Measurements from ENCODE around the gene MRPS15. TPM values are rescaled to one million over a fixed set of nuclear protein-coding genes. Genes with fewer than 3 reads are reported as not detected.

Gene MRPS15
- total RNA-seq, 4 donors from 2014 or later, result 106 to 215 (median 160) TPM

DNA sequence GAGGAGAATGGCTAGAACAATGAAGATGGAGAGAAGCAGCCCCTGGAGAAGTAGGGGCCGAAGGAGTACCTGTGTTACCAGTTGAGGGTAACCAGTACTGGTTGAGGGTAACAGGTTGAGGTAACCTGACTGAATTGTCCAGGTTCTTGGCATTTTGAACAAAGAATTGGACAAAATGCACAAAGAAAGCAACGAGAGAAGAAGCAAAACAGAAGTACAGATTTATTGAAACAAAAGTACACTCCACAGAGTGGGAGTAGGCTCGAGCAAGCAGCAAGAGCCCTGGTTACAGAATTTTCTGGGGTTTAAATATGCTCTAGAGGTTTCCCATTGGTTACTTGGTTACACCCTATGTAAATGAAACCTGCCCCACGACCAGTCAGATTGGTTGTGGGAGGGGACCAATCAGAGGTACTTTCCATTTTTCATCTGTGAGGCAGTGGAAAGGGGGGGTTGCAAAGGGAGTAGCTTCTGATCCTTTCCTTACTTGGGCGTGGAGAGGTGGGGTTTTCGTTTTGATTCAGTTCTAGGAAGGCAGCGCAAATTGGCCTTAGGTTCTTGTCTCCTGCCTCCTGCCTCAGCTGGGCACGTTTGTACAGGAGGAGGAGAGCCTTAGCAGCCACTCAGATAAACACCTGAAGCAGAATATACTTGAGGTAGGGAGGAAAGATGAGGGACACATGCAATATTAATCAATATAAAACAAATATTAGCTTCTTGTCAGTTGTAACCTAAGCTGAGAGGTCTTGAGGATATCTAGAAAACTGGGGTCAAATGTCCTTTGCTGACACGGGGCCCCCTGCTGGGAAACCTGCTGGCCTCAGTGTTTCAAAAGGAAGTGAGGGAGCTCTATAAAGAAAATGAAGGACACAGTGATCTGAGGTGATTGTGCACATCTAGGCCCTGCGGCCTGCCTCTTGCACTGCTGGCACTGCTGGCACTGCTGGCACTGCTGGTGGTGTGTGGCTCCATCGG lies 52.2 kb downstream of the MRPS15 start:
- Histone ChIP-seq H3K4me1 (no peaks in the 10 kb centered on the region), H3K9me3 (no peaks in the 10 kb centered on the region), H3K4me3 (no peak overlapping the region), H3K27ac (no peak overlapping the region), H3K36me3 (no peaks in the 10 kb centered on the region), H3K27me3 (no peaks in the 10 kb centered on the region)
- DNase-seq (no peak), ATAC-seq (peak; percentile 42 to 64)
- TF ChIP-seq POLR2A (IDR thresholded peaks at IDR 0.05), result no peak
- TF ChIP-seq CTCF (IDR thresholded peaks at IDR 0.05 in 4 of 5, conservative IDR thresholded peaks at IDR 0.05 in 1 of 5), result no peak
- in situ Hi-C loops (cut with MboI; ENCODE audit: low sequenced_read_pairs in 4 of 4) (loop anchor here (10.0 to 25.0 kb wide), 5 partner anchors 57 to 317 kb away; partner anchors contain the start of genes EVA1B (in 1 of the 4) and SH3D21 (in 1 of the 4)), intact Hi-C loops (cut with DNase I; ENCODE audit: low total_unique reads) (no loop called here)

DNA sequence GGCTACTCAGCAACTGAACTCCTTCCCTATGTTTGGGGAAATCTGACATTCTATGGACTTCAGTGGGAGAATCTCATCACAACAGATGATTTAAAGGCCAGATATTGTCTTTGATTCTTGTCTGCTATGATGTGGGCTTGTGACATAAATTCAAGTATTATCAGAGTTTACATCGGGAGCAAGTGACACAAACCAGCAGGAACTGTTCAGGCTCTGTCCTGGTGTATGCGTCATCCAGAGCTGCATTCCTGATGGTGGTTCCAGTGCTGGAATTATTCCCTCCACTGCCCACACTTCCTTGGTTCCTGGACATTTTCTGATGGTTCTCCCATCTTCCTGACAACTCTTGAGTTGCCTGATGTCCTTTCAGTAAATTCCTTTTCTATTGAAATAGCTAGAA lies 55.7 kb downstream of the MRPS15 start:
- ATAC-seq (no peak), DNase-seq (no peak)
- no peak for TF ChIP-seq CTCF (IDR thresholded peaks at IDR 0.05 in 4 of 5, conservative IDR thresholded peaks at IDR 0.05 in 1 of 5)
- no peak for TF ChIP-seq POLR2A (IDR thresholded peaks at IDR 0.05)
- H3K9me3 ChIP-seq, result no peaks in the 10 kb centered on the region
- intact Hi-C loops (cut with DNase I; ENCODE audit: low total_unique reads), result no loop called here
- no peaks in the 10 kb centered on the region for H3K27me3 ChIP-seq
- no peak overlapping the region for H3K4me3 ChIP-seq
- no peaks in the 10 kb centered on the region for H3K36me3 ChIP-seq
- in situ Hi-C loops (cut with MboI; ENCODE audit: low sequenced_read_pairs in 4 of 4), result loop anchor here in 1 of 4 donors (25.0 kb wide), 1 partner anchor 96 kb away; the partner anchor contains the start of genes EVA1B and SH3D21
- no peak overlapping the region for H3K27ac ChIP-seq
- no peaks in the 10 kb centered on the region for H3K4me1 ChIP-seq

DNA sequence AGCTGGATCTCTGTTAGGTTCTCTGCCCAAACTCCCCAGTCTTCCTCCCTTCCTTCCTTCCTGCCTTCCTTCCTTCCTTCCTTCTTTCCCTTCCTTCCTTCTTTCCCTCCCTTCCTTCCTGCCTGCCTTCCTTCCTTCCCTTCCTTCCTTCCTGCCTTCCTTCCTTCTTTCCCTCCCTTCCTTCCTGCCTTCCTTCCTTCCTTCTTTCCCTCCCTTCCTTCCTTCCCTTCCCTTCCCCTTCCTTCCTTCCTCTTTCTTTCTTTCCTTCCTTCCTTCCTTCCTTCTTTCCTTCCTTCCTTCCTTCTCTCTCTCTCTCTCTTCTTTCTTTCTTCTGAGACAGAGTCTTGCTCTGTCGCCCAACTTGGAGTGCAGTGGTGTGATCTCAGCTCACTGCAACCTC lies 57.7 kb downstream of the MRPS15 start:
- in situ Hi-C loops (cut with MboI; ENCODE audit: low sequenced_read_pairs in 4 of 4) (loop anchor here in 1 of 4 donors (25.0 kb wide), 1 partner anchor 94 kb away; the partner anchor contains the start of genes EVA1B and SH3D21), intact Hi-C loops (cut with DNase I; ENCODE audit: low total_unique reads) (no loop called here)
- ATAC-seq, result no peak

More for the DNA sequence above, 57.7 kb downstream of the MRPS15 start:
- no peak overlapping the region for H3K27ac ChIP-seq
- no peaks in the 10 kb centered on the region for H3K27me3 ChIP-seq
- no peak overlapping the region for H3K4me3 ChIP-seq
- no peaks in the 10 kb centered on the region for H3K4me1 ChIP-seq
- no peaks in the 10 kb centered on the region for H3K36me3 ChIP-seq
- no peak for DNase-seq
- TF ChIP-seq POLR2A (IDR thresholded peaks at IDR 0.05) (no peak), CTCF (IDR thresholded peaks at IDR 0.05 in 4 of 5, conservative IDR thresholded peaks at IDR 0.05 in 1 of 5) (no peak)
- H3K9me3 ChIP-seq, result no peaks in the 10 kb centered on the region

Other genes with a start within 250 kb of the MRPS15 start
- gene THRAP3, start 239.9 kb downstream of the MRPS15 start, total RNA-seq, result 100 to 1,000 TPM in 3 of 4 donors, 10 to 100 TPM in 1; 88.2 to 174 (median 146) TPM
- 1 to 10 TPM in 1 of 4 donors, under 1 TPM in 3; 0.10 to 1.4 (median 0.46) TPM for gene SH3D21, start 158.0 kb downstream of the MRPS15 start, total RNA-seq
- 10 to 100 TPM; 10.0 to 19.9 (median 14.8) TPM for gene EVA1B, start 140.7 kb downstream of the MRPS15 start, total RNA-seq
- gene STK40, start 78.5 kb downstream of the MRPS15 start, total RNA-seq, result 100 to 1,000 TPM; 109 to 263 (median 211) TPM
- 100 to 1,000 TPM in 2 of 4 donors, 10 to 100 TPM in 2; 56.9 to 129 (median 103) TPM for gene LSM10, start 66.5 kb downstream of the MRPS15 start, total RNA-seq
- gene OSCP1, start 13.9 kb downstream of the MRPS15 start, total RNA-seq, result 1 to 10 TPM; 3.3 to 6.7 (median 4.7) TPM
- 1 to 10 TPM in 3 of 4 donors, under 1 TPM in 1; 0.29 to 6.4 (median 3.9) TPM for gene CSF3R, start 18.5 kb upstream of the MRPS15 start, total RNA-seq